Neural cell (in vitro differentiated cells): Measurements from ENCODE around the gene PLCL2. TPM values are rescaled to one million over a fixed set of nuclear protein-coding genes. Genes with fewer than 3 reads are reported as not detected.

Experiments used
- H2AFZ ChIP-seq: fragments of 200-600, 300-800 bp; sonication (generic), shearing (Covaris generic); 2 replicates; pipeline ENCODE4 v1.6.0; 2014; ENCODE audit warnings: low read depth, mild to moderate bottlenecking, antibody characterized with exemption, low read length, moderate library complexity
- H3F3A ChIP-seq: fragments of 200-600 bp; shearing (Covaris generic); 2 replicates; pipeline ENCODE4 v1.6.1; 2016; ENCODE audit warnings: mild to moderate bottlenecking, moderate library complexity, mixed read lengths, antibody characterized with exemption, low read length; ENCODE audit not compliant: insufficient read depth, poor library complexity, severe bottlenecking
- H3K27ac ChIP-seq: fragments of 200-600, 300-800 bp; sonication (generic), shearing (Covaris generic); 2 replicates; pipeline ENCODE4 v1.5.1; 2014; ENCODE audit warnings: mild to moderate bottlenecking, low read length, moderate library complexity
- H3K27me3 ChIP-seq: fragments of 300-800, 200-600 bp; sonication (generic), shearing (Covaris generic); 2 replicates; pipeline ENCODE4 v1.6.0; 2014; ENCODE audit warnings: mild to moderate bottlenecking, low read depth, low read length, moderate library complexity; ENCODE audit not compliant: insufficient read depth
- H3K36me3 ChIP-seq: fragments of 300-800, 200-600 bp; sonication (generic), shearing (Covaris generic); 2 replicates; pipeline ENCODE4 v1.5.1; 2014; ENCODE audit warnings: mild to moderate bottlenecking, antibody characterized with exemption, low read length, moderate library complexity; ENCODE audit not compliant: insufficient read depth
- H3K4me2 ChIP-seq: fragments of 300-800, 200-600 bp; sonication (generic), shearing (Covaris generic); 2 replicates; pipeline ENCODE4 v1.6.0; 2014; ENCODE audit warnings: mild to moderate bottlenecking, low read length
- H3K4me3 ChIP-seq: fragments of 300-800, 200-600 bp; sonication (generic), shearing (Covaris generic); 2 replicates; pipeline ENCODE4 v1.5.1; 2014; ENCODE audit warnings: mild to moderate bottlenecking, low read length, moderate library complexity
- H3K79me2 ChIP-seq: fragments of 200-600 bp; shearing (Covaris generic); replicated peaks from 2 replicates; pipeline ENCODE4 v1.6.0; 2014; ENCODE audit warnings: mild to moderate bottlenecking, low read length, moderate library complexity; ENCODE audit not compliant: insufficient read depth
- H3K9ac ChIP-seq: fragments of 300-800, 200-600 bp; sonication (generic), shearing (Covaris generic); 2 replicates; pipeline ENCODE4 v1.6.1; 2016; ENCODE audit warnings: mild to moderate bottlenecking, low read length, mixed read lengths
- H3K9me2 ChIP-seq: fragments of 200-600 bp; shearing (Covaris generic); 2 replicates; pipeline ENCODE4 v1.6.1; 2016; ENCODE audit warnings: mild to moderate bottlenecking, low read length, mixed read lengths; ENCODE audit not compliant: insufficient read depth
- H3K9me3 ChIP-seq: fragments of 200-600, 300-800 bp; sonication (generic), shearing (Covaris generic); 2 replicates; pipeline ENCODE4 v1.6.1; 2016; ENCODE audit warnings: mild to moderate bottlenecking, mixed run types, low read length, moderate library complexity, mixed read lengths
- H4K20me1 ChIP-seq: fragments of 200-600 bp; shearing (Covaris generic); 2 replicates; pipeline ENCODE4 v1.6.1; 2016; ENCODE audit warnings: mild to moderate bottlenecking, mixed run types; ENCODE audit not compliant: insufficient read depth
- EP300 ChIP-seq: fragments of 450-650 bp; conservative IDR thresholded peaks from 2 replicates; pipeline ENCODE4 v1.6.1; 2014; ENCODE audit warnings: antibody characterized with exemption, mild to moderate bottlenecking, moderate library complexity; ENCODE audit not compliant: poor library complexity, severe bottlenecking
- EZH2 ChIP-seq: fragments of 200-600, 300-800 bp; shearing (Covaris generic), sonication (generic); IDR thresholded peaks from 2 replicates; pipeline ENCODE4 v1.6.1; 2014; ENCODE audit warnings: antibody characterized with exemption, low read length, borderline replicate concordance, mild to moderate bottlenecking; ENCODE audit not compliant: insufficient read depth, poor library complexity, severe bottlenecking
- MXI1 ChIP-seq: fragments of 450-650 bp; conservative IDR thresholded peaks from 2 replicates; pipeline ENCODE4 v1.6.1; 2014; ENCODE audit warnings: antibody characterized with exemption, mild to moderate bottlenecking; ENCODE audit not compliant: poor library complexity, severe bottlenecking
- POLR2AphosphoS5 ChIP-seq: IDR thresholded peaks from 2 replicates; pipeline ENCODE4 v1.6.1; 2012
- RAD21 ChIP-seq: fragments of 450-650 bp; conservative IDR thresholded peaks from 2 replicates; pipeline ENCODE4 v1.6.1; 2014; ENCODE audit warnings: antibody characterized with exemption, mild to moderate bottlenecking, moderate library complexity
- SMC3 ChIP-seq: fragments of 450-650 bp; conservative IDR thresholded peaks from 2 replicates; pipeline ENCODE4 v1.6.1; 2014; ENCODE audit warnings: antibody characterized with exemption, mild to moderate bottlenecking, moderate library complexity; ENCODE audit not compliant: poor library complexity
- TAF1 ChIP-seq: IDR thresholded peaks from 2 replicates; pipeline ENCODE4 v1.6.1; 2012; ENCODE audit warnings: low read depth
- polyA plus RNA-seq: library from polyadenylated mRNA; depleted of rRNA; stranded (reverse); fragments of >200 nt; gene quantifications from 2 replicates; pipeline ENCODE4 v1.2.3, GENCODE V29; 2014
- TF ChIP-seq, protein P1 (sequence below): fragments of 450-650 bp; IDR thresholded peaks from 2 replicates; pipeline ENCODE4 v1.5.1; 2014; ENCODE audit warnings: antibody characterized with exemption, mild to moderate bottlenecking, moderate library complexity; ENCODE audit not compliant: poor library complexity, severe bottlenecking
- TF ChIP-seq, protein P2 (sequence below): IDR thresholded peaks from 2 replicates; pipeline ENCODE4 v1.6.1; 2012; ENCODE audit warnings: borderline replicate concordance

Gene PLCL2
- polyA plus RNA-seq, 1 donor from 2014 or later: 69.8 TPM

DNA sequence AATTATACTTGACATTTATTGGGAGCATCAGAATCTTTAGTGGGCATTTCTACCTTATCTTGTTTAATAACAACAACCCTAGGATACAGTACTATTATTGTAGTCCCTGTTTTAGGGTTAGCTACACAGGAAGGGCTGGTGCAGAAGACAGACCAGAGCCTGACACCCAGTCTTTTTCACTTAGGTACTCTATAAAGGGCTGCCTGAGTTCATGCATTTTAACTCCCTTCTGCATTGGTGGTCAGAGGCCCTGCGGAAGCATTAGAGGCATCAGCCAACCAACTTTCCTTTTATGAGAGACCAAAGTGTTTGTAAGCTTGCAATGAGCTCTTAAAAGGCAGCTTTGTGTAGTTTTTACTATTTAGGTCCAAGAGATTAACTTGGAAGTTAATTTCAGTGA is 105.4 kb downstream of the PLCL2 start (continued):
- TF ChIP-seq POLR2AphosphoS5: no peak
- no peak for TF ChIP-seq EZH2

DNA sequence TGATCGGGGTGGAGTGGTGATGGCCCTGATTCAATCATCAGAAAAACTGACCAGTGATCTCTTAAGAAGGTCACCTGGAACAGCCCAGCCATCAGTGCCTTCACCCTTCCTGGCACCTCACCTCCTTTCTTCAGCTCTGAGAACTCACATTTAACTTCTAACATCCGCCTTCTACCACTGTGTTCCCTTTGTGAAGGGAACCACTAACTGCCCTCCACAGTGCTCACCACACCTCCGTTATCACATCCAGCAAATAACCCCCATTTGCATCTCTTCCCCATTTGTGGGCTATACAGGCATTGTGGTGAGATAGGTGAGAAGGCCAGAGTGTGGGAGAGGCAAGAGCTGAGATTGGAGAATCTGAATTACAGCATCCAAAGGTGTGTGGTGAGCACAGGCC is 107.4 kb downstream of the PLCL2 start:
- H3K9me3 ChIP-seq: no peaks in the 10 kb centered on the region
- no peak overlapping the region for H2AFZ ChIP-seq
- no peak overlapping the region for H3K4me2 ChIP-seq
- H3K27me3 ChIP-seq: no peaks in the 10 kb centered on the region
- H3K9me2 ChIP-seq: no peaks in the 10 kb centered on the region
- no peak overlapping the region for H3K27ac ChIP-seq
- TF ChIP-seq POLR2AphosphoS5 (no peak), EZH2 (no peak), SMC3 (no peak), EP300 (no peak), MXI1 (no peak), RAD21 (no peak), TAF1 (no peak)
- TF ChIP-seq, protein P1, sequence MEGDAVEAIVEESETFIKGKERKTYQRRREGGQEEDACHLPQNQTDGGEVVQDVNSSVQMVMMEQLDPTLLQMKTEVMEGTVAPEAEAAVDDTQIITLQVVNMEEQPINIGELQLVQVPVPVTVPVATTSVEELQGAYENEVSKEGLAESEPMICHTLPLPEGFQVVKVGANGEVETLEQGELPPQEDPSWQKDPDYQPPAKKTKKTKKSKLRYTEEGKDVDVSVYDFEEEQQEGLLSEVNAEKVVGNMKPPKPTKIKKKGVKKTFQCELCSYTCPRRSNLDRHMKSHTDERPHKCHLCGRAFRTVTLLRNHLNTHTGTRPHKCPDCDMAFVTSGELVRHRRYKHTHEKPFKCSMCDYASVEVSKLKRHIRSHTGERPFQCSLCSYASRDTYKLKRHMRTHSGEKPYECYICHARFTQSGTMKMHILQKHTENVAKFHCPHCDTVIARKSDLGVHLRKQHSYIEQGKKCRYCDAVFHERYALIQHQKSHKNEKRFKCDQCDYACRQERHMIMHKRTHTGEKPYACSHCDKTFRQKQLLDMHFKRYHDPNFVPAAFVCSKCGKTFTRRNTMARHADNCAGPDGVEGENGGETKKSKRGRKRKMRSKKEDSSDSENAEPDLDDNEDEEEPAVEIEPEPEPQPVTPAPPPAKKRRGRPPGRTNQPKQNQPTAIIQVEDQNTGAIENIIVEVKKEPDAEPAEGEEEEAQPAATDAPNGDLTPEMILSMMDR: no peak
- TF ChIP-seq, protein P2, sequence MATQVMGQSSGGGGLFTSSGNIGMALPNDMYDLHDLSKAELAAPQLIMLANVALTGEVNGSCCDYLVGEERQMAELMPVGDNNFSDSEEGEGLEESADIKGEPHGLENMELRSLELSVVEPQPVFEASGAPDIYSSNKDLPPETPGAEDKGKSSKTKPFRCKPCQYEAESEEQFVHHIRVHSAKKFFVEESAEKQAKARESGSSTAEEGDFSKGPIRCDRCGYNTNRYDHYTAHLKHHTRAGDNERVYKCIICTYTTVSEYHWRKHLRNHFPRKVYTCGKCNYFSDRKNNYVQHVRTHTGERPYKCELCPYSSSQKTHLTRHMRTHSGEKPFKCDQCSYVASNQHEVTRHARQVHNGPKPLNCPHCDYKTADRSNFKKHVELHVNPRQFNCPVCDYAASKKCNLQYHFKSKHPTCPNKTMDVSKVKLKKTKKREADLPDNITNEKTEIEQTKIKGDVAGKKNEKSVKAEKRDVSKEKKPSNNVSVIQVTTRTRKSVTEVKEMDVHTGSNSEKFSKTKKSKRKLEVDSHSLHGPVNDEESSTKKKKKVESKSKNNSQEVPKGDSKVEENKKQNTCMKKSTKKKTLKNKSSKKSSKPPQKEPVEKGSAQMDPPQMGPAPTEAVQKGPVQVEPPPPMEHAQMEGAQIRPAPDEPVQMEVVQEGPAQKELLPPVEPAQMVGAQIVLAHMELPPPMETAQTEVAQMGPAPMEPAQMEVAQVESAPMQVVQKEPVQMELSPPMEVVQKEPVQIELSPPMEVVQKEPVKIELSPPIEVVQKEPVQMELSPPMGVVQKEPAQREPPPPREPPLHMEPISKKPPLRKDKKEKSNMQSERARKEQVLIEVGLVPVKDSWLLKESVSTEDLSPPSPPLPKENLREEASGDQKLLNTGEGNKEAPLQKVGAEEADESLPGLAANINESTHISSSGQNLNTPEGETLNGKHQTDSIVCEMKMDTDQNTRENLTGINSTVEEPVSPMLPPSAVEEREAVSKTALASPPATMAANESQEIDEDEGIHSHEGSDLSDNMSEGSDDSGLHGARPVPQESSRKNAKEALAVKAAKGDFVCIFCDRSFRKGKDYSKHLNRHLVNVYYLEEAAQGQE: no peak
- peaks cover 10% of the 10 kb centered on the region for H3K79me2 ChIP-seq
- no peaks in the 10 kb centered on the region for H3K36me3 ChIP-seq
- H3F3A ChIP-seq: no peaks in the 10 kb centered on the region
- H4K20me1 ChIP-seq: no peaks in the 10 kb centered on the region
- H3K4me3 ChIP-seq: no peak overlapping the region
- H3K9ac ChIP-seq: no peak overlapping the region

DNA sequence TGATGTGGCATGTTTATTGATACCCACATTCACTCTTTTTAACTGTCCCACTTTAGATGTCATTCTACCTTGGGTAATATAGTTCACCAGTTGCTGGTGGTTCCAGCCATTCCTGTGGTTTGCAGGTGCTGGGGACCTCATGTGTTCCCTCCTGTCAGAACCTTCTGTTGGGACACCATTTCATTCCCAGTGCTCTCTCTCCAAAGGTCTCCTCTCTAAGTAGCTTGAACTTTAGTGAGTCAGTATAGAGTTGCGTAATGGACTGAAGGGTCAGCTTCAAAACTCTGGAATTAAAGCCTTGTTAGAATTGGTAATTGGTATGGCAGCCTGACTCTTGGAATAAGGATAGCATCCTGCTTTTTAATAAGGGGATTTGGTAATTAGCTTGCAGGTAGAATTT is 108.5 kb downstream of the PLCL2 start:
- no peak overlapping the region for H3K4me3 ChIP-seq
- no peaks in the 10 kb centered on the region for H3K9me2 ChIP-seq
- H4K20me1 ChIP-seq: no peaks in the 10 kb centered on the region
- H3K4me2 ChIP-seq: no peak overlapping the region
- H3K9ac ChIP-seq: no peak overlapping the region
- H2AFZ ChIP-seq: no peak overlapping the region
- H3K27ac ChIP-seq: no peak overlapping the region
- H3K36me3 ChIP-seq: no peaks in the 10 kb centered on the region
- no peaks in the 10 kb centered on the region for H3F3A ChIP-seq
- H3K79me2 ChIP-seq: peaks cover 12% of the 10 kb centered on the region
- TF ChIP-seq EP300 (no peak), EZH2 (no peak), TAF1 (no peak), MXI1 (no peak), RAD21 (no peak), SMC3 (no peak), POLR2AphosphoS5 (no peak)
- TF ChIP-seq, protein P2: no peak
- TF ChIP-seq, protein P1: no peak
- no peaks in the 10 kb centered on the region for H3K27me3 ChIP-seq
- no peaks in the 10 kb centered on the region for H3K9me3 ChIP-seq
